ENCODE results near the gene EIF4G3.
A peak's percentile ranks its signal among the peaks of the same experiment; 100 is the strongest.
"Not testable (repeated sequence)": the region's sequence is repeated elsewhere in the genome, so short reads cannot be mapped to it uniquely, and the experiment has no call there.

The EIF4G3 gene

DNA sequence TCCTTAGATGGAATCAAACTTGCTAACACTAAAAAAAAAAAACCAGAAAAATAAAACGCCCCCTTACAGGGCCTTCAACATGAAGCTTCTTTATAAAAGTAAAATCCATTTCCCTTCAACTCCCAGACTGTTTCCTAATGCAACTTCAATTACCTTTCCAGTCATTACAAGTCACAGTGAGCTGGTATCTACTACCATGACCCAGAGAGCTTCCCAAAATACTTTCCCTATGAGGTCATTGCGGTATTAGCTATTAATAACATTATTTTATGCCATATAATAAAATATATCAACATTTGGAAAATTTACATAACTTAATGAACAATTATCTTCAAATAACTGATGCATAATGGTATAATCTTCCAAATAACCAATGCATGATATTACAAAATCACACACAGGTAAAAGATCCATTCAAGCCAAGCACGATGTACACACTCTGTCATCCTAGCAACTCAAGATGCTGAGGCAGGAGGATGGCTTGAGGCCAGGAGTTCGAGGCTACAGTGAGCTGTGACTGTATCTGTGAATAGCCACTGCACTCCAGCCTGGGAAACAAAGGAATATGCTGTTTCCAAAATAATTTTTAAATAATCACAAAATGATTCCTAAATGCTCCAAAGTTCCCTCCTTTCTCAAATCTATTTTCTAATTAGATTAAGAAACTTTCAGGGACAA, 24.1 kb downstream of the EIF4G3 start:
- no peak for DNase-seq

DNA sequence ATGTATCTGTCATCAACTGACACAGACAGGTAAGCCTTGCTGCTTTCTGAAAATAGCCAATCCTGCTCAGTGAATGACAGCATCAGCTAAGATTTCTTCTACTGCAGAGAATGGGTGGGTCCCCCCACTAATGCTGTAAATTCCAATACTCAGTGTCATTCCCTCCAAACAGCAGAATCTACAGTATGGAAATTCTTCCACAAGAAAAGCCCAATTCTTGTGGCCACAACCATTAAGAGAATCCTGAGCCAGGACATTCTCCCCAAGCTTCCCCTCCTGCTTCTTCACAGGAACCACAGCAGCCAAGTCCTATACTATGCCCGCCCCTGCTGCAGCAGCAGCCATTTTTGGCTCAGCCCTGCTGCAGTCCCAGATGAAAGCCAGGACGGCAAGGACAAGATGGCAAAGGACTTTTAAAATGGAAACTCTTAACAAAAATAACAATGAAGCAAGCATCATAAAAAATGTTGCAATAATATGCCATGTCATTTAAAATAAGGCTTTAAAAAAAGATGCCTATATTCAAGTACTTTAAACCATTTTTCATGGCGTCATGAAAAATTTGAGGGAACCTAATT, 26.8 kb downstream of the EIF4G3 start:
- no peak for DNase-seq

DNA sequence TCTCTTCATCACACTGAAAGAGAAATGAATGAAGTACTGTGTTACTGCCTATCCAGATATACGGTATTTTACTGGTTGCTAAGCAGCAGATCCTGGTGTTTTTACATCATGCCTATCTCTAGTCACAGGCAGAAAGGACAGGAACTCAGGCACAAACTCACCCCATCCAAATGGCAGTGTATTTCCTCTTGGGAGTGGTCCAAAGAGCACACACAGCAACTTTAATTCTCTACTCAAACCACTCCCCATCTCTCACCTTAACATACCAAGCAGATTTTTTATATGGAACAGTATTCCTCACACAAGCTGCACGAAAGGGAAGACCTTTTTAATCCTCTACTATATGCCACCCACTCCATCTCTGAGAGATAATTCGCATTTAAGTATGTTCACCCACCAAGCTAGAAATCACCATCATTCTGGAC, 27.3 kb downstream of the EIF4G3 start:
- DNase-seq, result no peak

DNA sequence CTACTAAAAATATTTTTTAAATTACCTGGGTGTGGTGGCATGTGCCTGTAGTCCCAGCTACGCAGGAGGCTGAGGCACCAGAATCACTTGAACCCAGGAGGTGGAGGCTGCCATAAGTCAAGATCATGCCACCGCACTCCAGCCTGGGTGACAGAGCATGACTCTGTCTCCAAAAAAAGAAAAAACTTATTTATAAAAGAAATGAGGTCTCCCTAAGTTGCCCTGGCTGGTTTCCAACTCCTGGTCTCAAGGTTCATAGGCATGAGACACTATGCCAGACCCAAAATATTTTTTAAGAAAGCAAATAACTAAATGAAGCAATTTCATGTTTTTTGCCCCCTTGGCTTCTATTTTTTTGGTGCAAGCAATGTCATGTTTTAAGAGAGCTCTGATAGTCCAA, 32.9 kb downstream of the EIF4G3 start:
- no peak for DNase-seq

DNA sequence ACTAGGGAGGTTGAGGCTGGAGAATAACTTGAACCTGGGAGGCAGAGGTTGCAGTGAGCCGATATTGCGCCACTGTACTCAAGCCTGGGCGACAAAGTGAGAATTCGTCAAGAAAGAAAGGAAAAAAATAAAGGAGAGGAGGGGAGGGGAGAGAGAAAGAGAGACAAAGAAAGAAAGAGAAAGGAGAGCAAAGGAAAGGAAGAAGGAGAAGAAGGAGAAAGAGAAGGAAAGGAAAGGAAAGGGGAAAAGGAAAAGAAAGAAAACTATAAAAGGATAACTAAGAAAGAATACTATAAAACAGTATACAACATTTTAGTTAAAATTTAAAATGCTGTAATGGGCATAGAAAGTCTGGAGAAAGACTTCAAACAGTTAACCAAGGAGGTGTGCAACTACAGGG, 33.6 kb downstream of the EIF4G3 start:
- no peak for DNase-seq

DNA sequence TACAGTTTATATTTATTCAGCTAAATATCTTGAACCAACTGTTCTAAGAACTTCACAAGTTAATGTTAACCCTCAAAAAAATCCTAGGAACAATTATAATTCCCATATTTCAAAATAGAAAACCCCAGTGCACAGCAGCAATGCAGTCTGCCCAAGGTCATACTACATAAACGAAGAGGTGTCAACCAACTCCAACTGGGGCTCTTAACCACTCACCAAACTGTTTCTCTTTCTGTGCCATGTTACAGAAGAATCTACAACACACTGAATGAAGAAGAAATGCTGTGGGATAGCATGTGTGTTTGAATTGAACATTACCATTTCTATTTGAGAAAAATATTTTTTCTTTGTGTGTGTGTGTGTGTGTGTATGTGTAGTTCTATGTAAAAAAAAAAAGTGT, 35.7 kb downstream of the EIF4G3 start:
- no peak for DNase-seq

DNA sequence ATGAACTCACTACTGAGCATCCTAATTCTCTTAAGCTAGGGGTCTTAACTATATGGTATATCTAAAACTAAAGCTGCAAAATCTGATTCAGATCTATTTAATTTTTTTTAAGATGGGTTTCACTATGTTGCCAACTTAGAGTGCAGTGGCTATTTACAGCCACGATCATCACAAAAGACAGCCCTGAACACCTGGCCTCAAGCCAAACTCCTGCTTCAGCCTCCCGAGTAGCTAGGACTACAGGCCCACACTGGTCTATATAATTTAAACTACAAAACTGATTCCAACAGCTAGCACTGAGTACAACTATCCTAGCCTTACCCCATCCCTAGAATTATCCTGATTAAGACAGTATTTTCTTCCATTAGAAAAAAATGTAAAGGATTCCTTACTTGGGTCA, 37.1 kb downstream of the EIF4G3 start:
- peak; percentile 44 for DNase-seq

DNA sequence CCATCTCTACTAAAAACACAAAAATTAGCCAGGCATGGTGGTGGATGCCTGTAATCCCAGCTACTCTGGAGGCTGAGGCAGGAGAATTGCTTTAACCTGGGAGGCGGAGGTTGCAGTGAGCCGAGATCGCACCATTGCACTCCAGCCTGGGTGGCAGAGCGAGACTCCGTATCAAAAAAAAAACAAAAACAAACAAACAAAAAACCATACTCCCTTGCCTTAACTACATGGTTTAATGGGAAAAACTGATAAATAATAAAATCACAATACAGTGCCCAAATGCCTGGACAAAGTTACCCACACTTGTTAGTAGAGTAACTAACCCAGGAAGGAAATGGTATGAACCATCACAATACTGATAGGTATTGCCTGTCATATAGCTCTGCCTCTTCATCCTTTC, 40.4 kb downstream of the EIF4G3 start:
- not testable (repeated sequence) for DNase-seq

DNA sequence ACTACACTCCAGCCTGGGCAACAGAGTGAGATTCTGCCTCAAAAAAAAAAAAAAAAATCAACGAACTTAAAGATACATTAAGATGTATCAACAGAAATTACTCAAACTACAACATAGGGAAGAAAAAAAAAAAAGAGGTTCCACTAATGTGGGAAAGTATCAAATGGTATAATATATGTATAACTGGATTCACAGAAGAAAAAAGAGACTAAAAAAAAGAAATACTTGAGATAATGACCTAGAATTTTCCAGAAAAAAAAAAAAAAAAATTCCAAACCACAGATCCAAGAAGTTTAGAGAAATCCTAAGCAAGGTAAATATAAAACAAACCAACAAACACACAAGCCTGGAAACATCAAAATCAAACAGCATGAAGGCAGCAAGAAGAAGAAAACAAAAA, 45.5 kb downstream of the EIF4G3 start:
- no peak for DNase-seq

DNA sequence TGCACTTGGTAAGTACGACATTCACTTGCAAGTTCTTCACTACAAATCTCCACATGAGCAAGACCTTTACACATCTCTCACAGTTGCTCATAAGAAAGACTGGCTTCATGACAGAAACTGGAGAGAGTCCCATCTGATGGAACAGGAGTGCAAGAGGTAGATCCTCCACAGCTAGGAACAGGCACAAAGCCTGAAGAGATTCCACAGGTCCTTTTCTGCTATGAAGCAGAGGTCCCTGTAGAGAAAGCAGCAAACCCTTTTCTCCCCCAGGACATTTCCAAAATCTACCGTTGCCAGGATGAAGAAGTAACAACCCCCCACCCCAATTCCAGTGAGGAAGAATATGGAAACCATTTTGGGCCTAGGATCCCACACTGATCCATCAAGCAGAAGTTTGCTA, 47.3 kb downstream of the EIF4G3 start:
- DNase-seq, result no peak

DNA sequence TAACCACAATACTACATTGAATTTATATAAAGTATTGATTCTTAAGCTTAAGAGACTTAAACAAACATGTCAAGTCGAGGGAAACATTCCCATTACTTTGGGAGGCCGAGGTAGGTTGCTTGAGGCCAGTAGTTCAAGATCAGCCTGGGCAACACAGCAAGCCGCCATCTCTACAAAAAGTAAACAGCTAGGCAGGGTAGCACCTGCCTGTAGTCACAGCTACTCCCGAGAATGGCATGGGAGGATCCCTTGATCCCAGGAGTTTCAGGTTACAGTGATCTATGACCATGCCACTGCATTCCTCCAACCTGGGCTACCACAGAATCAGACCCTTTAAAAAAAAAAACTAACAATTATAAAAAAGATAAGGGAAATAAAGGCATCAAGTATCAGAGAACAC, 50.4 kb downstream of the EIF4G3 start:
- DNase-seq, result peak; percentile 51

DNA sequence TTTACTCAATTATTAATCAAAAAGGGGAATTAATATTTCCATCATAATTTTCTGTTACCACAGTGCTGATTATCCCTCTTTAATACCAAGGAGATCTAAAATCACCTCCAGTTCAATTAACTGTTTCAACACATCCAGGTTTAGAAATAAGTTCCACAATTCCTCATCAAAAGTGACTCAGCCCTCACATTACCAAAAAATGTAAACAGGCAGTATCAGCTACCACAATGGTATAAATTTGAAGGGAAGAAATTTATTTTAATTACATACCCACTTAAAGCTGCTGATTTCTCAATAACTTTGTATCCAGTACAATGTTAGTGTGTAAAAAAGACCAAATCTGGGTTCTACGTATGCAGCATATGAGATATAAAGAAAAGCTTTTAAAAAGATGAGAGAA, 51.9 kb downstream of the EIF4G3 start:
- DNase-seq, result no peak

DNA sequence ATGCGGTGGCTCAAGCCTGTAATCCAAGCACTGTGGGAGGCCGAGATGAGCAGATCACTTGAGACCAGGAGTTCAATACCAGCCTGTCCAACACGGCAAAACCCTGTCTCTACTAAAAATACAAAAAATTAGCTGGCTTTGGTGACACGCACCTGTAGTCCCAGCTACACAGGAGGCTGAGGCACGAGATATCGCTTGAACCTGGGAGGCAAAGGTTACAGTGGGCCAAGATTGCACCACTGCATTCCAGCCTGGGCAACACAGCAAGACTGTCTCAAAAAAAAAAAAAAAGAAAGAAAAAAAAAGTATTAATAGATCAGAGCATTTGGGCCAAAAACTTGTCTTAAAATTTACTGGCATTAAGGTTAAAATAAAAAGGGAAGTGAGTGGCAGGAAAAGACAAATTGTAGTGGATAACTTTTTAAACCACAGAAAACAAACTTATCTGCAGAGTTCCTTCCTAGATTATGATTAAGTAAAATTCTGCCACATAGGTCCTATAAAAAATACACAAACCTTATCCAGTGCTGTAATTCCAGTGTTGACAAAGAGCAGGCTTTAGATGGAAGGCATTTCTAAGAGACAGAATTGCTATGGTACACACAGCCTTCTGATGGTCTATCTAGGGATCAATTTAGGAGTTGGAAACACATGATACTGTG, 53.3 kb downstream of the EIF4G3 start:
- DNase-seq, result no peak

DNA sequence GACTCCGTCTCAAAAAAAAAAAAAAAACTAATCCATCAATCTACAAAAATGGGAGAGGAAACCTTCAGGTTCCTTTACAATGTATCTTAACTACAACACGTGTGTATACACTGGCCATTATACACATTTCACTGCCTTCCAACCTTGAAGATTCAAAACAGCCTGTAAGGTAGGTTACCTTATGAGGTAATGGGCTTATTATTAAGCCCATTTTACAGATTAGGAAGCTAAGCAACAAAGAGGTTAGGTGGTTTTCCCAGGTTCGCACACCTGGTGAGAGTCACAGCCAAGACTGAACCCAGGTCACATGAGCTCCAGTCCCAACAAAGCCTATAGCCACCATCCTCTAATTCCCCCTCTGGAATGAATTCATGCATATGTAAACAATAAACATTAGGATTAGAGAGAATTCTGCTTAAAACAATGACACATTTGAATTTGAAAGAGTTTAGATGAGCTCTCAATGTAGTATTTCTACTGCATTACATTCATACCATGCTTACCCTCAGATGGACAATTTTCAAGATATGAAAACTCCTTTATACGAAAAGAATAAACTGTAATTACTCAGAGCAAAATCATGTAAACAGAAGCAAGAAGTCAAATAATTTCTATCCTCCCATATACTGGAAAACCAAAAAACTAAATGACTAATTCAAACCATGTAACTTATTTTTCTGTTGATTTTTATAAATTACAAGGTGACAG, 54.8 kb downstream of the EIF4G3 start:
- no peak for DNase-seq

DNA sequence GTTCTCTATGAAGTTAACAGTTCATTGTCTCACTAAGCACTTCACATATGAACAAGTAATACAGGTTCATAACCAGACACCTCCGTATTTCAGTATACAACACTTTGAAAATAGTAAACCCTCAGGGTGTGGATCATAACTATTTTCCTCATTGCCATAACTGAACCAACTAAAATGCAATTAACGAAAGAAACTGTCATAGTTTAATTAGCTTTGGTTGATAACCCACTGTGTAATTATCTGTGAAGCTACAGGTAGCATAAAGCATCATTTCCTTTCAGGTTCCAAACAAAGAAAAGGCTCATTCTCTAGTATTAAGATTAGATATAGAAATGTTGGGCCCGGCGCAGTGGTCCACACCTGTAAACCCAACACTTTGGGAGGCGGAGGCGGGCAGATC, 58.5 kb downstream of the EIF4G3 start:
- no peak for DNase-seq

DNA sequence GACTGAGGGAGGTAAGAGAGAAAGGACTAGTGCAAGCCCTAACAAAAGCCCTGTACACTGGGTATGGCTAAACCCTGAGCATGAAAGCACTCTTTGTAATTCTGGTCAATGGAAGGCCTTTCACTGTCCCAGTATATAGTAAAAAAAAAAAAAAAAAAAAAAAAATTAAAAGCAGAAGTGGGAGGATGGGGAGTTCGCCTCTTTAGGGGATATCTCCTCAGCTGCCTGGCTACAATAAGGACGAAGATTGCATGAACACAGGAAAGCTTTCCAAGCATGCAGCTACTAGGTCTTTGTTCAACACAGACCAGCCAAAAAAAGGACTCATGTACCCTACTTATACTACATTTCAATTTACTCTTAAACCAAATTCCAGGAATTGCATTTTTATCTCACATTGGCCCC, 59.1 kb downstream of the EIF4G3 start:
- DNase-seq, result no peak

DNA sequence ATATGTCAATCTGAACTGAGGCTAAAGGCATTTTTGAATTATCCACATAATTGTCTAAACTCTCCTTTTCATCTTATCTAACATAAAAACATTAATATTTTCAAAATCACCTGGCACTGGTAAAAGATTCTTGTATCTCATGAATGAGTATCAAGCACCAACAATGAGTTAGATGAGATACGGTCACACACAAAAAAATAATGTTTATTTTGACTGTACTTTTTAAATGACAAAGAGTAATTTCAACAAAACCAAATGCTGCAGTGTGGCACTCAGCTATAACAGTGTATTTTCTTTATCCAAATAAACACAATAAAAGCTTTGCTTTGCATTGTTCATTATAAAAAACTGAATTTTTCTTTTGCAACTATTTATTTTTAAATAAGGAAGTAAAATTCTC, 59.5 kb downstream of the EIF4G3 start:
- DNase-seq, result no peak

DNA sequence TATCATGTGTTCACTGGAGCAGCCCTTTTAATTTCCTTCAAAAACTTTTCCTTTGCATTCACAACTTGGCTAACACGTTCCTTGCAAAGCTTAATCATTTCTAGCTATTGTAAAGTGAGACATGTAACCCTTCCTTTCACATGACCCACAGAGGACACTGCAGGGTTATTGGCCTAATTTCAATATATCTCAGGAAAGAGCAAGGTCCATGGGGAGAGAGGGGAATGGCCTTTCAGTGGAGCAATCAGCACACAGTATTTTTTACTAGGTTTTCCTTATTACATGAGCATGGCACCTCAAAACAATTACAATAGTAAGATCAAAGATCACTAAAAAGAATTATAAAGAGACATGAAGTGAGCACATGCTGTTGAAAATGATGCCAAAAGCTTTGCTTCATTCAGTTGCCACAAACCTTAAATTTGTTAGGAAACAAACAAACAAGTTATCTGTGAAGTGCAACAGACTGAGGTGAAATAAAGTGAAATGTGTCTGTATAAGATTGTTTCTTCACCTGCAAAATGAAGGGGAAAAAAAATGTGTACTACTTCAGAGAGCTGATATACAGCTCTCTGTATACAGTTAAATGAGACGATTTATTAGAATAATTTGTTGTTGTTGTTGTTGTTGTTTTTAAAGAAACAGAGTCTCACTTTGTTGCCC, 61.5 kb downstream of the EIF4G3 start:
- DNase-seq, result no peak

DNA sequence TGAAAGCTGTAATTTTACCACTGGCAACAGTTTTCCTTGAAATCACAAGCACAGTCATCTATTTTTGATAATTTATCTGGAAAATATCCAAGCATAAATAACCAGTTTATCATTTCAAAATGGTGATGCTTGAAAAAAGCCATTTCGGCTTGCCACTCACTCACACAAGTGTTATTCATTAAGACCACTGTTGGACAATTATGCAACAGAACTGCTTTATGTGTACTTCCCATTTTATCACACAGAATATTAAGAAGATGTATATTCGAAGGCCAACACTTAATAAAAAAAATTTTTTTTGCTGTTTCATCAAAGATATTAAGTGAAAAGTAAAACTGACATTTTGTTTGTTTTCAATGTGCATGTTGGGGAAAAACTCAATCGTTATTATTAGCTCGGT, 62.3 kb downstream of the EIF4G3 start:
- DNase-seq, result no peak

DNA sequence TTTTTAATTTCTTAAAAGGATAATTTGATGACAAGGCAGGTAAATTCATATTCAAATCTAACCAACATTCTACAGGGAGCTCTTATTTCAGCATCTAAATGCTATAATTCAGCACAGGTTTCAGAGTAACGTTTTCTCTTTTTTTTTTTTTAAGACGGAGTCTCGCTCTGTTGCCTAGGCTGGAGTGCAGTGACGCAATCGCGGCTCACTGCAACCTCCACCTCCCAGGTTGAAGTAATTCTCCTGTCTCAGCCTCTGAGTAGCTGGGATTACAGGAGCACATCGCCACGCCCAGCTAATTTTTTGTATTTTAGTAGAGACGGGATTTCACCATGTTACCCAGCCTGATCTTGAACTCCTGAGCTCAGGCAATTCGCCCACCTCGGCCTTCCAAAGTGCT, 66.5 kb downstream of the EIF4G3 start:
- DNase-seq, result no peak

DNA sequence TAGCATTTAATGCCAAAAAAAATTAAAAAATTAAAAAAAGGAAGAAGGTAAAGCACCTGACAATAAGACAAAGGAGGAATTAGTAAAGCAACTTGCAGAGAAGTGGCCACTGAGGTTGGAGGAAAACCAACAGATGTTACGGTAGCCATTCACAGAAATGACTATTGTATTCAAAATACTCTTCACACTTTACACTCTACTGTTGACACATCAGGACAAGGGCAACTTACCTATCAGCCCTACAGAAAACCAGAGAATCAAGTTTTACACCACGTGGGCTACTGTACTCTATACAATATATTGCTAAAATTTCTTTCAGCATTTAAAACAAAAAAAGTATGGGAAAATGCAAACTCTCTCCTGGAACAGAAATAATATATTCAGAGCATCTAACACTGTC, 70.0 kb downstream of the EIF4G3 start:
- DNase-seq, result peak; percentile 29

DNA sequence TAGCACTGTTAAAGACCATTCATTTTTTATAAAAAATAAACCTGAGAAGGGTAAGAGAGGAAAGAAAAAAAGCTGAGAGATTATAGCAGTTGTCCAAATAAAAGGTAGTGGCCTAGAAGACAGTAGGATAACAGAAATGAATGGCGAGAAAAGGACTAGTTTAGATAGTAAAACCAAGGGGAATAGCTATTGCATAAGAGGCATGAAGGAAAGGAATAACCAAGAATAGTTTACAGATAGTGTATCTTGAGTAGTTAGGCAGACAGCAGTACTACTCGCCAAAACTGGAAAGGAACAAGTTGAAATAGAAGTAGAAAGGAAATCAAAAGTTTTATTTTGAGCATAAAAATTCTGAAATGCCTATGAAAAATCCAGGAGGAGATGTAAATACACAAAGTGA, 70.5 kb downstream of the EIF4G3 start:
- DNase-seq, result no peak

DNA sequence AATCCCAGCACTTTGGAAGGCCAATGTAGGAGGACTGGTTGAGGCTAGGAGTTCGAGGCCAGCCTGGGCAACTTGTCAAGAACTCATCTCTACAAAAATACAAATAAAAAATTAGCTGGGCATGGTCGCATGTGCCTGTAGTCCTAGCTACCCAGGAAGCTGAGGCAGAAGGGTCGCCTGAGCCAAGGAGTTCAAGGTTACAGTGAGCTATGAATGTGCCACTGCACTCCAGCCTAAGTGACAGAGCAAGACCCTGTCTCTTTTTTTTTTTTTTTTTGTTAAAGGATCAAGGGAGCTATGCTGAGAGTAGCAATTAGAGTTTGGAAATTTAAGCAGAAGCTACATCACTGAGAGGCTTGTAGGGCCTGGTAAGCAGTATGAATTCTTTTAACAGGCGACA, 70.9 kb downstream of the EIF4G3 start:
- no peak for DNase-seq

DNA sequence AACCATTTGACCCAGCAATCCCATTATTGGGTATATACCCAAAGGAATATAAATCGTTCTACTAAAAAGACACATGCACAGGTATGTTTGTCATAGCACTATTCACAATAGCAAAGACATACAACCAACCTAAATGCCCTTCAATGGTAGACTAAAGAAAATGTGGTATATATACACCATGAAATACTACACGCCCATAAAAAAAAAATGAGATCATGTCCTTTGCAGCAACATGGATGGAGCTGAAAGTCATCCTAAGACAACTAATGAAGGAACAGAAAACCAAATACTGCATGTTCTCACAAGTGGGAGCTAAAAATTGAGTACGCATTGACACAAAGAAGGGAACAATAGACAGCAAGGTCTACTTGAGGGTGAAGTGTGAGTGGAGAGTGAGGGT, 72.0 kb downstream of the EIF4G3 start:
- no peak for DNase-seq
